K562 (cell line): Measurements from ENCODE around the gene CDK5RAP3. TPM values are rescaled to one million over a fixed set of nuclear protein-coding genes. Genes with fewer than 3 reads are reported as not detected.

Source experiments
- ATAC-seq: fragments of 200-7000 bp; cut with Tn5 transposase; 3 replicates; pipeline ENCODE4 v1.9.1; 2020; ENCODE audit warnings: moderate library complexity
- BruUV-seq: library from RNA; stranded (reverse); fragments of 400-500 nt; replicated peaks from 2 replicates; lab custom pipeline; 2021; lab: Mats Ljungman, UMichigan
- CTCF ChIA-PET: fragments of 300-600 bp; formaldehyde crosslinking; extraction: SDS; loops from one replicate; lab custom pipeline; 2021; ENCODE audit warnings: low intra/inter-chr PET ratio; lab: Yijun Ruan, JAX
- POLR2A ChIA-PET: fragments of 300-600, 350-650 bp; sonication (Branson Sonifier 250); formaldehyde crosslinking; extraction: SDS; loops from one replicate; lab custom pipeline; 2021; ENCODE audit warnings: antibody characterized with exemption, inconsistent platforms; lab: Yijun Ruan, JAX
- DNase-seq, 4 experiments: peaks; one replicate each; pipeline versions ENCODE4 v3.0.0 to v3.0.0-alpha.2; 2011 to 2018; ENCODE audit warnings: low spot score in 3 of 4, mixed read lengths in 3 of 4; ENCODE audit errors: extremely low read depth in 1 of 4
- FAIRE-seq: peaks from 2 replicates; lab custom pipeline; 2011; peaks lifted over from hg19 to GRCh38; lab: Jason Lieb, UNC
- H2AFZ ChIP-seq: 2 replicates; pipeline ENCODE4 v1.6.0; 2011; ENCODE audit warnings: low read depth, low read length, control low read depth, inconsistent platforms
- H3K27ac ChIP-seq: fragments of 200-600 bp; 3 replicates; pipeline ENCODE4 v1.8.0; 2011; ENCODE audit warnings: low read depth, mild to moderate bottlenecking, control low read depth, inconsistent platforms, low read length, moderate library complexity, mixed read lengths; ENCODE audit errors: extremely low read depth
- H3K27me3 ChIP-seq, 2 experiments: fragments of 300-600 bp in 1 of 2; 2 replicates in 1 of 2; 3 replicates in 1 of 2; pipeline versions ENCODE4 v1.6.0 to v1.8.0; 2011; ENCODE audit warnings: inconsistent platforms in 2 of 2, low read length in 2 of 2, mild to moderate bottlenecking in 1 of 2, mixed read lengths in 1 of 2, moderate library complexity in 1 of 2; ENCODE audit not compliant: control insufficient read depth in 2 of 2, insufficient read depth in 2 of 2
- H3K36me3 ChIP-seq: fragments of 300-600 bp; 3 replicates; pipeline ENCODE4 v1.8.0; 2011; ENCODE audit warnings: mild to moderate bottlenecking, low read length, inconsistent platforms; ENCODE audit not compliant: control insufficient read depth, insufficient read depth
- H3K4me1 ChIP-seq, 2 experiments: fragments of 200-600 bp in 1 of 2; replicated peaks in 1 of 2; 2 replicates in 1 of 2; 3 replicates in 1 of 2; pipeline versions ENCODE4 v1.5.1 to v1.8.0; 2011; ENCODE audit warnings: inconsistent platforms in 2 of 2, low read length in 2 of 2, mild to moderate bottlenecking in 1 of 2, mixed read lengths in 1 of 2, moderate library complexity in 1 of 2; ENCODE audit not compliant: control insufficient read depth in 2 of 2, insufficient read depth in 2 of 2
- H3K4me2 ChIP-seq: 2 replicates; pipeline ENCODE4 v1.6.1; 2011; ENCODE audit warnings: low read length, control low read depth, inconsistent platforms, mixed read lengths; ENCODE audit not compliant: insufficient read depth
- H3K4me3 ChIP-seq: fragments of 200-600 bp; sonication (generic), shearing (Covaris generic); 2 replicates; pipeline ENCODE4 v1.5.1; 2016; ENCODE audit warnings: control low read depth, inconsistent platforms
- H3K79me2 ChIP-seq: fragments of 200-600 bp; 3 replicates; pipeline ENCODE4 v1.8.0; 2011; ENCODE audit warnings: low read length, inconsistent platforms; ENCODE audit not compliant: control insufficient read depth, insufficient read depth
- H3K9ac ChIP-seq, 2 experiments: 2 replicates each; pipeline versions ENCODE4 v1.6.0 to v1.6.1; 2011; ENCODE audit warnings: low read depth in 2 of 2, low read length in 2 of 2, control low read depth in 1 of 2, inconsistent platforms in 1 of 2, mild to moderate bottlenecking in 1 of 2, mixed read lengths in 1 of 2; ENCODE audit not compliant: insufficient read depth in 1 of 2
- H3K9me1 ChIP-seq: one replicate; pipeline ENCODE4 v1.6.0; 2011; ENCODE audit warnings: inconsistent platforms, mild to moderate bottlenecking, low read length, moderate library complexity; ENCODE audit not compliant: control insufficient read depth, insufficient read depth
- H3K9me3 ChIP-seq: replicated peaks from 2 replicates; pipeline ENCODE4 v1.5.1; 2011; ENCODE audit warnings: low read depth, low read length, inconsistent platforms; ENCODE audit not compliant: control insufficient read depth, insufficient read depth
- H4K20me1 ChIP-seq: replicated peaks from 2 replicates; pipeline ENCODE4 v1.6.1; 2011; ENCODE audit warnings: low read length, inconsistent platforms, mixed read lengths; ENCODE audit not compliant: control insufficient read depth, insufficient read depth
- ELF4 ChIP-seq: fragments of 450-650 bp; formaldehyde crosslinking; IDR thresholded peaks from 2 replicates; pipeline ENCODE4 v1.4.0; 2022; ENCODE audit warnings: missing genetic modification characterization
- TRIM28 ChIP-seq: fragments of 450-650 bp; IDR thresholded peaks from 2 replicates; pipeline ENCODE4 v1.6.1; 2017
- U2AF1 ChIP-seq: fragments of 200-400 bp; formaldehyde crosslinking; optimal IDR thresholded peaks from 2 replicates; pipeline ENCODE3; 2017; ENCODE audit warnings: mild to moderate bottlenecking, low read depth, low read length, moderate library complexity
- WGBS: fragments of 100-300 bp; shearing (Covaris generic); methylation state at CpG from one replicate; pipeline ENCODE4 v1.1.6; 2016; ENCODE audit warnings: low coverage, mixed read lengths; ENCODE audit not compliant: insufficient coverage; ENCODE audit errors: missing lambda C conversion rate; 5-methylcytosine and 5-hydroxymethylcytosine counted together
- in situ Hi-C: fragments of 300-500 bp; cut with MboI; formaldehyde crosslinking; loops from 4 replicates; pipeline ENCODE4 v1.15.0; 2018; ENCODE audit warnings: inconsistent platforms, mixed read lengths
- intact Hi-C: fragments of 100-400 bp; cut with micrococcal nuclease; formaldehyde crosslinking; loops from 2 replicates; pipeline ENCODE4 v1.14.2; 2022
- polyA plus RNA-seq, 8 experiments: library from polyadenylated mRNA; depleted of rRNA in 4 of 8; stranded (reverse) in 5 of 8; unstranded in 3 of 8; fragments of >200 nt; fragmentation: Nextera tagmentation in 2 of 8; fragmentation: Illumina TruSeq in 1 of 8; extraction: Ambion mirVana in 2 of 8; extraction: Trizol in 1 of 8; gene quantifications; 2 replicates each; pipeline versions ENCODE4 v1.2.1 to v1.2.3, GENCODE V29; 2011 to 2014; ENCODE audit warnings: inconsistent platforms in 1 of 8, missing spikeins in 1 of 8
- total RNA-seq, 7 experiments: library from RNA; depleted of rRNA in 6 of 7; stranded (reverse); fragments of >200 nt in 6 of 7; fragmentation: Illumina TruSeq in 2 of 7; extraction: Trizol in 2 of 7; gene quantifications; 2 replicates each; pipeline versions ENCODE4 v1.2.1 to v1.2.3, GENCODE V29; 2011 to 2021; ENCODE audit warnings: low replicate concordance in 1 of 7
- TF ChIP-seq, protein P1 (sequence below): sonication (generic); formaldehyde crosslinking; IDR thresholded peaks from 2 replicates; pipeline ENCODE4 v1.8.0; 2023; ENCODE audit warnings: missing genetic modification reagents, mild to moderate bottlenecking, borderline replicate concordance

The CDK5RAP3 gene
- total and polyA plus RNA-seq, 9 of the 15 experiments (the other 6 are each of a cell fraction or from before 2014, with no cell fraction given), result 44.2 to 202 (median 91.5) TPM

- CTCF ChIA-PET, result no interaction called here
- no peak overlapping the region for H2AFZ ChIP-seq
- intact Hi-C loops, result no loop called here
- peak overlapping the region in 1 of 2 experiments; percentile 50; a peak in 1 of 4 replicates for H3K9ac ChIP-seq
- POLR2A ChIA-PET, result interaction anchor here (0.6 to 2.4 kb wide), 9 partner anchors 9 to 89 kb away, joined by 3 to 8 read pairs (median 4); partner anchors contain the start of gene PNPO
- H4K20me1 ChIP-seq, result no peaks in the 10 kb centered on the region
- peaks cover 26% of the 10 kb centered on the region; the same call in 2 of the 3 replicates for H3K36me3 ChIP-seq
- no TSS peak for BruUV-seq
- TF ChIP-seq TRIM28 (no peak), ELF4 (no peak), U2AF1 (no peak)
- TF ChIP-seq, protein P1, sequence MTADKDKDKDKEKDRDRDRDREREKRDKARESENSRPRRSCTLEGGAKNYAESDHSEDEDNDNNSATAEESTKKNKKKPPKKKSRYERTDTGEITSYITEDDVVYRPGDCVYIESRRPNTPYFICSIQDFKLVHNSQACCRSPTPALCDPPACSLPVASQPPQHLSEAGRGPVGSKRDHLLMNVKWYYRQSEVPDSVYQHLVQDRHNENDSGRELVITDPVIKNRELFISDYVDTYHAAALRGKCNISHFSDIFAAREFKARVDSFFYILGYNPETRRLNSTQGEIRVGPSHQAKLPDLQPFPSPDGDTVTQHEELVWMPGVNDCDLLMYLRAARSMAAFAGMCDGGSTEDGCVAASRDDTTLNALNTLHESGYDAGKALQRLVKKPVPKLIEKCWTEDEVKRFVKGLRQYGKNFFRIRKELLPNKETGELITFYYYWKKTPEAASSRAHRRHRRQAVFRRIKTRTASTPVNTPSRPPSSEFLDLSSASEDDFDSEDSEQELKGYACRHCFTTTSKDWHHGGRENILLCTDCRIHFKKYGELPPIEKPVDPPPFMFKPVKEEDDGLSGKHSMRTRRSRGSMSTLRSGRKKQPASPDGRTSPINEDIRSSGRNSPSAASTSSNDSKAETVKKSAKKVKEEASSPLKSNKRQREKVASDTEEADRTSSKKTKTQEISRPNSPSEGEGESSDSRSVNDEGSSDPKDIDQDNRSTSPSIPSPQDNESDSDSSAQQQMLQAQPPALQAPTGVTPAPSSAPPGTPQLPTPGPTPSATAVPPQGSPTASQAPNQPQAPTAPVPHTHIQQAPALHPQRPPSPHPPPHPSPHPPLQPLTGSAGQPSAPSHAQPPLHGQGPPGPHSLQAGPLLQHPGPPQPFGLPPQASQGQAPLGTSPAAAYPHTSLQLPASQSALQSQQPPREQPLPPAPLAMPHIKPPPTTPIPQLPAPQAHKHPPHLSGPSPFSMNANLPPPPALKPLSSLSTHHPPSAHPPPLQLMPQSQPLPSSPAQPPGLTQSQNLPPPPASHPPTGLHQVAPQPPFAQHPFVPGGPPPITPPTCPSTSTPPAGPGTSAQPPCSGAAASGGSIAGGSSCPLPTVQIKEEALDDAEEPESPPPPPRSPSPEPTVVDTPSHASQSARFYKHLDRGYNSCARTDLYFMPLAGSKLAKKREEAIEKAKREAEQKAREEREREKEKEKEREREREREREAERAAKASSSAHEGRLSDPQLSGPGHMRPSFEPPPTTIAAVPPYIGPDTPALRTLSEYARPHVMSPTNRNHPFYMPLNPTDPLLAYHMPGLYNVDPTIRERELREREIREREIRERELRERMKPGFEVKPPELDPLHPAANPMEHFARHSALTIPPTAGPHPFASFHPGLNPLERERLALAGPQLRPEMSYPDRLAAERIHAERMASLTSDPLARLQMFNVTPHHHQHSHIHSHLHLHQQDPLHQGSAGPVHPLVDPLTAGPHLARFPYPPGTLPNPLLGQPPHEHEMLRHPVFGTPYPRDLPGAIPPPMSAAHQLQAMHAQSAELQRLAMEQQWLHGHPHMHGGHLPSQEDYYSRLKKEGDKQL (CRISPR knock-in tag), result no peak
- FAIRE-seq, result no peak
- peaks cover 2% of the 10 kb centered on the region for H3K9me1 ChIP-seq
- 66% methylated on average over 4 of the region's 4 CpGs for WGBS
- no peak for DNase-seq
- no peaks in the 10 kb centered on the region for H3K27me3 ChIP-seq
- no peak overlapping the region for H3K4me3 ChIP-seq
- H3K4me2 ChIP-seq, result no peak overlapping the region
- H3K79me2 ChIP-seq, result peaks cover 12% of the 10 kb centered on the region
- in situ Hi-C loops, result no loop called here
- no peak for ATAC-seq
- H3K9me3 ChIP-seq, result no peaks in the 10 kb centered on the region
- H3K4me1 ChIP-seq, result peaks cover 46 to 59% of the 10 kb centered on the region in 2 experiments
- H3K27ac ChIP-seq, result no peak overlapping the region
Observed at GRCh38 chr17:47931848-47932247, 39.1 kb upstream of the CDK5RAP3 start.
